ENCODE data around the gene FASLG.
"Not testable (repeated sequence)": the region's sequence is repeated elsewhere in the genome, so short reads cannot be mapped to it uniquely, and the experiment has no call there.

Gene FASLG

GRCh38 chr1:172658871-172659453 is at the start of gene FASLG:
TSS of gene FASLG (plus strand) at chr1:172659103. CDS start at chr1:172659202, 99 bp downstream.
- Histone ChIP-seq H3K27me3 (no peaks in the 10 kb centered on the region), H3K4me2 (no peak within 1 kb of the TSS), H3K4me3 (no peak within 1 kb of the TSS), H3K4me1 (peaks cover 19% of the 10 kb centered on the region), H4K20me1 (no peaks in the 10 kb centered on the region), H3K9me3 (no peaks in the 10 kb centered on the region), H3K36me3 (no peaks in the 10 kb centered on the region), H3K27ac (no peak within 1 kb of the TSS), H3K9ac (no peak within 1 kb of the TSS)
- no peak for TF ChIP-seq Cebpa-rat (IDR thresholded peaks at IDR 0.05)

GRCh38 chr1:172609528-172609927 is 49.4 kb upstream of the FASLG start:
- peaks cover 34% of the 10 kb centered on the region for H3K36me3 ChIP-seq
- no peak overlapping the region for H3K4me2 ChIP-seq
- no peak overlapping the region for H3K4me3 ChIP-seq
- no peak for TF ChIP-seq Cebpa-rat (IDR thresholded peaks at IDR 0.05)
- no peak overlapping the region for H3K9ac ChIP-seq
- H3K4me1 ChIP-seq = no peaks in the 10 kb centered on the region
- H4K20me1 ChIP-seq = no peaks in the 10 kb centered on the region
- no peaks in the 10 kb centered on the region for H3K9me3 ChIP-seq
- no peaks in the 10 kb centered on the region for H3K27me3 ChIP-seq
- H3K27ac ChIP-seq = no peak overlapping the region

GRCh38 chr1:172612478-172612877 is 46.4 kb upstream of the FASLG start:
- Histone ChIP-seq H3K4me2 (no peak overlapping the region), H3K9me3 (peaks cover 7% of the 10 kb centered on the region), H3K9ac (no peak overlapping the region), H3K36me3 (peaks cover 19% of the 10 kb centered on the region), H3K4me3 (no peak overlapping the region), H3K27me3 (no peaks in the 10 kb centered on the region), H4K20me1 (no peaks in the 10 kb centered on the region), H3K27ac (no peak overlapping the region), H3K4me1 (no peaks in the 10 kb centered on the region)
- TF ChIP-seq Cebpa-rat (IDR thresholded peaks at IDR 0.05) = no peak

DNA sequence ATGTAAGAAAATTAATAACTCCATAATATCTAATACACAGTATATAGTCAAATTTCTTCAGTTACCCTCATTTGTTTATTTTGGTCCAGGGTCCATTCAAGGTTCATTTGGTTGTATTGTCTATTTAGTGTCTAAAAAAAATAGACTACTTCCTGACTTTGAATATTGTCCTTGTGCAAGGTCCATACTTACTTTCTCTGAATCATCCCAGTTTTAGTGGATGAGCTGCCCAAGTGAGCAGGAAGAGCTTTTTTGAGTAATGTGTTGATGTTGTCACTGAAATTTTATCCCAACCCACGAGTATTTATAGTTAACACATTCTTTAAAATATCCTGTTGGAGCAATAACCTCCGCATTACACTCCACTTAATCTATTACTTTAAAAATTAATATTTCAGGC is 45.6 kb upstream of the FASLG start:
- H3K27me3 ChIP-seq = no peaks in the 10 kb centered on the region
- H3K9ac ChIP-seq = no peak overlapping the region
- H3K4me2 ChIP-seq = no peak overlapping the region
- H3K4me3 ChIP-seq = no peak overlapping the region
- H4K20me1 ChIP-seq = no peaks in the 10 kb centered on the region
- no peak overlapping the region for H3K27ac ChIP-seq
- peaks cover 19% of the 10 kb centered on the region for H3K36me3 ChIP-seq
- no peak for TF ChIP-seq Cebpa-rat (IDR thresholded peaks at IDR 0.05)
- H3K4me1 ChIP-seq = no peaks in the 10 kb centered on the region
- H3K9me3 ChIP-seq = peaks cover 7% of the 10 kb centered on the region

- Histone ChIP-seq H4K20me1 (no peaks in the 10 kb centered on the region), H3K27me3 (no peaks in the 10 kb centered on the region), H3K4me1 (no peaks in the 10 kb centered on the region), H3K9ac (no peak overlapping the region), H3K36me3 (no peaks in the 10 kb centered on the region), H3K27ac (no peak overlapping the region), H3K4me3 (no peak overlapping the region), H3K4me2 (no peak overlapping the region), H3K9me3 (peaks cover 34% of the 10 kb centered on the region)
- TF ChIP-seq Cebpa-rat (IDR thresholded peaks at IDR 0.05) = no peak
These were observed 42.7 kb upstream of the FASLG start for GRCh38 chr1:172616195-172616594.

DNA sequence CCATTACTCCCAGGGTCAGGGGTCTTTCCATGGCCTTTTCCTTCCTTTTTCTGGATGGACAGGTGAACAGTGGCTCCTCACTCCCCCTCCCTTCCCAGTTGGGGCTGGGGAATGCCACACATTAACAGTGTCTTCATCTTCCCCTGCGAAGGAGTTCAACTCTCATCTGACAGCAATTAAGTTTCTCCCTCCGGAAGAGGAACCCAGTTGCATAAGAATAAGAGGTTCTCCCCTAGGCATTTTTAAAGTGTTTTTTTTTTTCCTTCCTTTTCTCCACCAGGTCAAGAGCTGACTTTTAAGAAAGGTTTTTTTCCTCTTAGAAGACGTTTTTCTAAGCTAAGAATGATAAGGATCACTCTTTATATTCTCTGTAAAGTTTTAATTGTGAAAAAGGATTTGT is 42.3 kb upstream of the FASLG start:
- Histone ChIP-seq H3K9ac (no peak overlapping the region), H4K20me1 (no peaks in the 10 kb centered on the region), H3K27ac (no peak overlapping the region), H3K36me3 (no peaks in the 10 kb centered on the region), H3K9me3 (peaks cover 38% of the 10 kb centered on the region), H3K4me1 (no peaks in the 10 kb centered on the region), H3K27me3 (no peaks in the 10 kb centered on the region), H3K4me3 (no peak overlapping the region), H3K4me2 (no peak overlapping the region)
- no peak for TF ChIP-seq Cebpa-rat (IDR thresholded peaks at IDR 0.05)

DNA sequence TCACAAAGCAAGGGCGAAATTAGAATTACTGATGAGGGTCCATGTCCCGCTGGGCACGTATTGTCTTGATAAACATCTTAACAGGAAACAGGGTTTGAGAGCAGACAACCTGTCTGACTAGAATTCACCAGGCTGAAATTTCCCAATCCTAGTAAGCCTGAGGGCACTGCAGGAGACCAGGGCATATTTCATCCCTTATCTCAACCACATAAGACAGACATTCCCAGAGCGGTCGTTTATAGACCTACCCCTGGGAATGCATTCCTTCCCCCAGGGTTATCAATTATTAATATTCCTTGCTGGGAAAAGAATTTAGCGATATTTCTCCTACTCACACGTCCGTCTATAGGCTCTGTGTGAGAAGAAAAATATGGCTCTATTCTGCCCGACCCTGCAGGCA is 38.3 kb upstream of the FASLG start:
- not testable (repeated sequence) for H3K4me1 ChIP-seq, H3K4me2 ChIP-seq
- H3K9me3 ChIP-seq = peaks cover 47% of the 10 kb centered on the region

GRCh38 chr1:172622541-172622940 is 36.4 kb upstream of the FASLG start:
- TF ChIP-seq Cebpa-rat (IDR thresholded peaks at IDR 0.05) = no peak
- no peaks in the 10 kb centered on the region for H3K27me3 ChIP-seq
- H3K4me2 ChIP-seq = no peak overlapping the region
- no peak overlapping the region for H3K4me3 ChIP-seq
- H3K4me1 ChIP-seq = peaks cover 4% of the 10 kb centered on the region
- no peak overlapping the region for H3K27ac ChIP-seq
- peaks cover 40% of the 10 kb centered on the region for H3K9me3 ChIP-seq
- H4K20me1 ChIP-seq = no peaks in the 10 kb centered on the region
- H3K36me3 ChIP-seq = no peaks in the 10 kb centered on the region
- H3K9ac ChIP-seq = no peak overlapping the region

More for the DNA sequence above, 38.3 kb upstream of the FASLG start:
- not testable (repeated sequence) for H3K9ac ChIP-seq, H4K20me1 ChIP-seq, H3K36me3 ChIP-seq, H3K4me3 ChIP-seq, H3K27me3 ChIP-seq, H3K27ac ChIP-seq

GRCh38 chr1:172623748-172624147 is 35.2 kb upstream of the FASLG start:
- H3K4me1 ChIP-seq = peaks cover 15% of the 10 kb centered on the region
- no peaks in the 10 kb centered on the region for H3K36me3 ChIP-seq
- H4K20me1 ChIP-seq = no peaks in the 10 kb centered on the region
- no peaks in the 10 kb centered on the region for H3K27me3 ChIP-seq
- no peak overlapping the region for H3K4me3 ChIP-seq
- H3K9ac ChIP-seq = no peak overlapping the region
- H3K4me2 ChIP-seq = no peak overlapping the region
- H3K27ac ChIP-seq = no peak overlapping the region
- peaks cover 36% of the 10 kb centered on the region for H3K9me3 ChIP-seq
- no peak for TF ChIP-seq Cebpa-rat (IDR thresholded peaks at IDR 0.05)

DNA sequence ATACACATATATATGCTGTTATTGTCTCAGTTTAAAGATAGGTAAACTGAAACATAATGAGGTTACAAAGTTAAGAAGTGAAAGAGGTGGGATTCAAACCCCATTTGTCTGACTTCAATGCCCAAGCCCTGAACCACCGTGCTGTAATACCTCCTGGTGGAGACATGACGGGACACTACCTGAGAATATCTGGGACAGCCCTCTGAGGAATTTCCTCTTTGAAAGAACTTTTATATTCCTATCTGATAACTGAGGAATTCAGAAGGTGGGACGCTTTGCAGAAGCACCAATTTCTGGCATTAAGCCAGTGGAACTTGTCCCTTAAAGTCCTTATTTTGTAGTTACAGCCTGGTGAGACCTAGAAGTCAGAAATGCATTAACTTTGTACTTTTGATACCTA is 32.1 kb upstream of the FASLG start:
- TF ChIP-seq Cebpa-rat (IDR thresholded peaks at IDR 0.05) = no peak

GRCh38 chr1:172627702-172628101 is 31.2 kb upstream of the FASLG start:
- H3K36me3 ChIP-seq = no peaks in the 10 kb centered on the region
- peak overlapping the region; percentile 57 for H3K4me2 ChIP-seq
- no peak overlapping the region for H3K9ac ChIP-seq
- TF ChIP-seq Cebpa-rat (IDR thresholded peaks at IDR 0.05) = no peak
- H3K4me3 ChIP-seq = no peak overlapping the region
- no peaks in the 10 kb centered on the region for H4K20me1 ChIP-seq
- no peak overlapping the region; the same call in 1 of the 2 replicates for H3K27ac ChIP-seq
- no peaks in the 10 kb centered on the region for H3K27me3 ChIP-seq
- peaks cover 23% of the 10 kb centered on the region for H3K4me1 ChIP-seq
- H3K9me3 ChIP-seq = peaks cover 9% of the 10 kb centered on the region

More for the DNA sequence above, 32.1 kb upstream of the FASLG start:
- H3K27ac ChIP-seq = no peak overlapping the region
- H3K36me3 ChIP-seq = no peaks in the 10 kb centered on the region
- H3K4me3 ChIP-seq = no peak overlapping the region
- H4K20me1 ChIP-seq = no peaks in the 10 kb centered on the region
- peaks cover 11% of the 10 kb centered on the region for H3K9me3 ChIP-seq
- no peak overlapping the region for H3K4me2 ChIP-seq
- H3K9ac ChIP-seq = no peak overlapping the region
- peaks cover 23% of the 10 kb centered on the region for H3K4me1 ChIP-seq
- H3K27me3 ChIP-seq = no peaks in the 10 kb centered on the region
